ENCODE measurements around the gene XCL1. TPM values are rescaled to one million over a fixed set of nuclear protein-coding genes. Genes with fewer than 3 reads are reported as not detected.

Gene XCL1
- total and polyA plus RNA-seq, 2 of the 13 experiments (the other 11 are each of a cell fraction or from before 2014, with no cell fraction given): 2.5 to 7.6 TPM

DNA sequence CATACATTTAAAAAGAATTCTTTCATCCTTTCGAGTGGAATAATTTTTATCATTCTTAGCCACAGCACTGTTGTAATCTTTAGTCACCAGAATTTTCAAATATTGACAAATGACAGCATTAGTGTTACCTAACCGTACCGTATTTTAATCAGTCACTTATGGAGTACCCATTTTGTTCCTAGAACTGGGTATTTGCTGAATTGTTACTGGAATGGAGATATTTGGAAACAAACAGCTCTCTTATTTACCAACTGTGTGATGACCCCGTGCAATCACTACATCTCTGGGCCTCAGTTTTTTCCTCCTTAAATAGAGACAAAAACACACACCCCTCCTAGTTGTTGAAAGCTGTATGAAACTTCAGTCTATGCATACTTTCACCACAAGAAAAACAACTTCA lies 24.7 kb upstream of the XCL1 start (continued):
- TF ChIP-seq ZNF598 (CRISPR knock-in tag; IDR thresholded peaks at IDR 0.05; ENCODE audit: borderline replicate concordance) (no peak), ZNF562 (CRISPR knock-in tag; IDR thresholded peaks at IDR 0.05; ENCODE audit: borderline replicate concordance) (no peak), NFYB (CRISPR knock-in tag; IDR thresholded peaks at IDR 0.05) (no peak), JUN (CRISPR knock-in tag; IDR thresholded peaks at IDR 0.05) (no peak), RARA (CRISPR knock-in tag; IDR thresholded peaks at IDR 0.05) (peak; percentile 85), ZNF674 (CRISPR knock-in tag; IDR thresholded peaks at IDR 0.05; ENCODE audit: low read depth) (no peak), ELF3 (CRISPR knock-in tag; IDR thresholded peaks at IDR 0.05) (peak; percentile 27; the same call in 1 of the 2 replicates), FOXO1 (CRISPR knock-in tag; IDR thresholded peaks at IDR 0.05) (peak; percentile 72), ZNF761 (CRISPR knock-in tag; conservative IDR thresholded peaks at IDR 0.05) (no peak), IRF2 (CRISPR knock-in tag; IDR thresholded peaks at IDR 0.05) (peak; percentile 37; the same call in 1 of the 2 replicates), HHEX (CRISPR knock-in tag; IDR thresholded peaks at IDR 0.05) (0 out of 2 replicates have a peak, but pooled peaks have one; percentile 35), SIX4 (CRISPR knock-in tag; IDR thresholded peaks at IDR 0.05) (peak; percentile 47; the same call in 1 of the 2 replicates), REL (CRISPR knock-in tag; conservative IDR thresholded peaks at IDR 0.05) (no peak), ZNF329 (CRISPR knock-in tag; IDR thresholded peaks at IDR 0.05; ENCODE audit: low read depth) (no peak), ZNF225 (CRISPR knock-in tag; IDR thresholded peaks at IDR 0.05) (no peak)
- TF ChIP-seq, protein P1, sequence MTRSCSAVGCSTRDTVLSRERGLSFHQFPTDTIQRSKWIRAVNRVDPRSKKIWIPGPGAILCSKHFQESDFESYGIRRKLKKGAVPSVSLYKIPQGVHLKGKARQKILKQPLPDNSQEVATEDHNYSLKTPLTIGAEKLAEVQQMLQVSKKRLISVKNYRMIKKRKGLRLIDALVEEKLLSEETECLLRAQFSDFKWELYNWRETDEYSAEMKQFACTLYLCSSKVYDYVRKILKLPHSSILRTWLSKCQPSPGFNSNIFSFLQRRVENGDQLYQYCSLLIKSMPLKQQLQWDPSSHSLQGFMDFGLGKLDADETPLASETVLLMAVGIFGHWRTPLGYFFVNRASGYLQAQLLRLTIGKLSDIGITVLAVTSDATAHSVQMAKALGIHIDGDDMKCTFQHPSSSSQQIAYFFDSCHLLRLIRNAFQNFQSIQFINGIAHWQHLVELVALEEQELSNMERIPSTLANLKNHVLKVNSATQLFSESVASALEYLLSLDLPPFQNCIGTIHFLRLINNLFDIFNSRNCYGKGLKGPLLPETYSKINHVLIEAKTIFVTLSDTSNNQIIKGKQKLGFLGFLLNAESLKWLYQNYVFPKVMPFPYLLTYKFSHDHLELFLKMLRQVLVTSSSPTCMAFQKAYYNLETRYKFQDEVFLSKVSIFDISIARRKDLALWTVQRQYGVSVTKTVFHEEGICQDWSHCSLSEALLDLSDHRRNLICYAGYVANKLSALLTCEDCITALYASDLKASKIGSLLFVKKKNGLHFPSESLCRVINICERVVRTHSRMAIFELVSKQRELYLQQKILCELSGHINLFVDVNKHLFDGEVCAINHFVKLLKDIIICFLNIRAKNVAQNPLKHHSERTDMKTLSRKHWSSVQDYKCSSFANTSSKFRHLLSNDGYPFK (CRISPR knock-in tag; IDR thresholded peaks at IDR 0.05; ENCODE audit: borderline replicate concordance): no peak
- TF ChIP-seq, protein P2, sequence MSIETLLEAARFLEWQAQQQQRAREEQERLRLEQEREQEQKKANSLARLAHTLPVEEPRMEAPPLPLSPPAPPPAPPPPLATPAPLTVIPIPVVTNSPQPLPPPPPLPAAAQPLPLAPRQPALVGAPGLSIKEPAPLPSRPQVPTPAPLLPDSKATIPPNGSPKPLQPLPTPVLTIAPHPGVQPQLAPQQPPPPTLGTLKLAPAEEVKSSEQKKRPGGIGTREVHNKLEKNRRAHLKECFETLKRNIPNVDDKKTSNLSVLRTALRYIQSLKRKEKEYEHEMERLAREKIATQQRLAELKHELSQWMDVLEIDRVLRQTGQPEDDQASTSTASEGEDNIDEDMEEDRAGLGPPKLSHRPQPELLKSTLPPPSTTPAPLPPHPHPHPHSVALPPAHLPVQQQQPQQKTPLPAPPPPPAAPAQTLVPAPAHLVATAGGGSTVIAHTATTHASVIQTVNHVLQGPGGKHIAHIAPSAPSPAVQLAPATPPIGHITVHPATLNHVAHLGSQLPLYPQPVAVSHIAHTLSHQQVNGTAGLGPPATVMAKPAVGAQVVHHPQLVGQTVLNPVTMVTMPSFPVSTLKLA (IDR thresholded peaks at IDR 0.05): no peak
- TF ChIP-seq, protein P3, sequence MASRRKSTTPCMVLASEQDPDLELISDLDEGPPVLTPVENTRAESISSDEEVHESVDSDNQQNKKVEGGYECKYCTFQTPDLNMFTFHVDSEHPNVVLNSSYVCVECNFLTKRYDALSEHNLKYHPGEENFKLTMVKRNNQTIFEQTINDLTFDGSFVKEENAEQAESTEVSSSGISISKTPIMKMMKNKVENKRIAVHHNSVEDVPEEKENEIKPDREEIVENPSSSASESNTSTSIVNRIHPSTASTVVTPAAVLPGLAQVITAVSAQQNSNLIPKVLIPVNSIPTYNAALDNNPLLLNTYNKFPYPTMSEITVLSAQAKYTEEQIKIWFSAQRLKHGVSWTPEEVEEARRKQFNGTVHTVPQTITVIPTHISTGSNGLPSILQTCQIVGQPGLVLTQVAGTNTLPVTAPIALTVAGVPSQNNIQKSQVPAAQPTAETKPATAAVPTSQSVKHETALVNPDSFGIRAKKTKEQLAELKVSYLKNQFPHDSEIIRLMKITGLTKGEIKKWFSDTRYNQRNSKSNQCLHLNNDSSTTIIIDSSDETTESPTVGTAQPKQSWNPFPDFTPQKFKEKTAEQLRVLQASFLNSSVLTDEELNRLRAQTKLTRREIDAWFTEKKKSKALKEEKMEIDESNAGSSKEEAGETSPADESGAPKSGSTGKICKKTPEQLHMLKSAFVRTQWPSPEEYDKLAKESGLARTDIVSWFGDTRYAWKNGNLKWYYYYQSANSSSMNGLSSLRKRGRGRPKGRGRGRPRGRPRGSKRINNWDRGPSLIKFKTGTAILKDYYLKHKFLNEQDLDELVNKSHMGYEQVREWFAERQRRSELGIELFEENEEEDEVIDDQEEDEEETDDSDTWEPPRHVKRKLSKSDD (CRISPR knock-in tag; IDR thresholded peaks at IDR 0.05; ENCODE audit: low read depth): no peak
- TF ChIP-seq, protein P4, sequence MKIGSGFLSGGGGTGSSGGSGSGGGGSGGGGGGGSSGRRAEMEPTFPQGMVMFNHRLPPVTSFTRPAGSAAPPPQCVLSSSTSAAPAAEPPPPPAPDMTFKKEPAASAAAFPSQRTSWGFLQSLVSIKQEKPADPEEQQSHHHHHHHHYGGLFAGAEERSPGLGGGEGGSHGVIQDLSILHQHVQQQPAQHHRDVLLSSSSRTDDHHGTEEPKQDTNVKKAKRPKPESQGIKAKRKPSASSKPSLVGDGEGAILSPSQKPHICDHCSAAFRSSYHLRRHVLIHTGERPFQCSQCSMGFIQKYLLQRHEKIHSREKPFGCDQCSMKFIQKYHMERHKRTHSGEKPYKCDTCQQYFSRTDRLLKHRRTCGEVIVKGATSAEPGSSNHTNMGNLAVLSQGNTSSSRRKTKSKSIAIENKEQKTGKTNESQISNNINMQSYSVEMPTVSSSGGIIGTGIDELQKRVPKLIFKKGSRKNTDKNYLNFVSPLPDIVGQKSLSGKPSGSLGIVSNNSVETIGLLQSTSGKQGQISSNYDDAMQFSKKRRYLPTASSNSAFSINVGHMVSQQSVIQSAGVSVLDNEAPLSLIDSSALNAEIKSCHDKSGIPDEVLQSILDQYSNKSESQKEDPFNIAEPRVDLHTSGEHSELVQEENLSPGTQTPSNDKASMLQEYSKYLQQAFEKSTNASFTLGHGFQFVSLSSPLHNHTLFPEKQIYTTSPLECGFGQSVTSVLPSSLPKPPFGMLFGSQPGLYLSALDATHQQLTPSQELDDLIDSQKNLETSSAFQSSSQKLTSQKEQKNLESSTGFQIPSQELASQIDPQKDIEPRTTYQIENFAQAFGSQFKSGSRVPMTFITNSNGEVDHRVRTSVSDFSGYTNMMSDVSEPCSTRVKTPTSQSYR (CRISPR knock-in tag; IDR thresholded peaks at IDR 0.05; ENCODE audit: borderline replicate concordance): peak; percentile 15; the same call in 1 of the 2 replicates
- TF ChIP-seq, protein P5, sequence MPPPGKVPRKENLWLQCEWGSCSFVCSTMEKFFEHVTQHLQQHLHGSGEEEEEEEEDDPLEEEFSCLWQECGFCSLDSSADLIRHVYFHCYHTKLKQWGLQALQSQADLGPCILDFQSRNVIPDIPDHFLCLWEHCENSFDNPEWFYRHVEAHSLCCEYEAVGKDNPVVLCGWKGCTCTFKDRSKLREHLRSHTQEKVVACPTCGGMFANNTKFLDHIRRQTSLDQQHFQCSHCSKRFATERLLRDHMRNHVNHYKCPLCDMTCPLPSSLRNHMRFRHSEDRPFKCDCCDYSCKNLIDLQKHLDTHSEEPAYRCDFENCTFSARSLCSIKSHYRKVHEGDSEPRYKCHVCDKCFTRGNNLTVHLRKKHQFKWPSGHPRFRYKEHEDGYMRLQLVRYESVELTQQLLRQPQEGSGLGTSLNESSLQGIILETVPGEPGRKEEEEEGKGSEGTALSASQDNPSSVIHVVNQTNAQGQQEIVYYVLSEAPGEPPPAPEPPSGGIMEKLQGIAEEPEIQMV (CRISPR knock-in tag; IDR thresholded peaks at IDR 0.05; ENCODE audit: low read depth): no peak
